ENCODE measurements around the gene ACO2.

The ACO2 gene

GRCh38 chr22:41471568-41471967 lies 2.7 kb downstream of the ACO2 start:
- H3K27me3 Mint-ChIP-seq (ENCODE audit: low read depth): no peaks in the 10 kb centered on the region
- DNase-seq (ENCODE audit: low spot score): no peak
- no peak overlapping the region for H3K4me3 Mint-ChIP-seq
- no peaks in the 10 kb centered on the region for H3K9me3 Mint-ChIP-seq
- H3K27ac Mint-ChIP-seq: no peak overlapping the region
- H3K36me3 Mint-ChIP-seq (ENCODE audit: low read depth): peaks cover 23% of the 10 kb centered on the region
- peaks cover 28% of the 10 kb centered on the region for H3K4me1 Mint-ChIP-seq (ENCODE audit: low read depth)

GRCh38 chr22:41474872-41475451 lies 6.0 kb downstream of the ACO2 start:
- Mint-ChIP-seq H3K27ac (no peak overlapping the region), H3K27me3 (ENCODE audit: low read depth) (no peaks in the 10 kb centered on the region), H3K9me3 (no peaks in the 10 kb centered on the region), H3K4me3 (no peak overlapping the region), H3K4me1 (ENCODE audit: low read depth) (peaks cover 13% of the 10 kb centered on the region), H3K36me3 (ENCODE audit: low read depth) (peaks cover 6% of the 10 kb centered on the region)
- no peak for DNase-seq (ENCODE audit: low spot score)

- no peak overlapping the region for H3K4me3 Mint-ChIP-seq
- H3K36me3 Mint-ChIP-seq (ENCODE audit: low read depth): no peaks in the 10 kb centered on the region
- H3K27ac Mint-ChIP-seq: no peak overlapping the region
- no peak for DNase-seq (ENCODE audit: low spot score)
- no peaks in the 10 kb centered on the region for H3K27me3 Mint-ChIP-seq (ENCODE audit: low read depth)
- H3K9me3 Mint-ChIP-seq: no peaks in the 10 kb centered on the region
- H3K4me1 Mint-ChIP-seq (ENCODE audit: low read depth): peaks cover 8% of the 10 kb centered on the region
Measured at GRCh38 chr22:41478473-41478872, 9.6 kb downstream of the ACO2 start.

GRCh38 chr22:41478891-41479521 lies 10.1 kb downstream of the ACO2 start:
- Mint-ChIP-seq H3K4me3 (no peak overlapping the region), H3K36me3 (ENCODE audit: low read depth) (no peaks in the 10 kb centered on the region), H3K27me3 (ENCODE audit: low read depth) (no peaks in the 10 kb centered on the region), H3K27ac (no peak overlapping the region), H3K4me1 (ENCODE audit: low read depth) (peaks cover 5% of the 10 kb centered on the region), H3K9me3 (no peaks in the 10 kb centered on the region)
- no peak for DNase-seq (ENCODE audit: low spot score)

- no peak for DNase-seq (ENCODE audit: low spot score)
- Mint-ChIP-seq H3K27me3 (ENCODE audit: low read depth) (no peaks in the 10 kb centered on the region), H3K27ac (no peak overlapping the region), H3K36me3 (ENCODE audit: low read depth) (no peaks in the 10 kb centered on the region), H3K4me3 (no peak overlapping the region), H3K4me1 (ENCODE audit: low read depth) (peaks cover 5% of the 10 kb centered on the region), H3K9me3 (no peaks in the 10 kb centered on the region)
Measured at GRCh38 chr22:41479671-41480396, 10.9 kb downstream of the ACO2 start.

- H3K27me3 Mint-ChIP-seq (ENCODE audit: low read depth): no peaks in the 10 kb centered on the region
- peaks cover 7% of the 10 kb centered on the region for H3K4me1 Mint-ChIP-seq (ENCODE audit: low read depth)
- H3K4me3 Mint-ChIP-seq: no peak overlapping the region
- no peak overlapping the region for H3K27ac Mint-ChIP-seq
- no peaks in the 10 kb centered on the region for H3K9me3 Mint-ChIP-seq
- no peaks in the 10 kb centered on the region for H3K36me3 Mint-ChIP-seq (ENCODE audit: low read depth)
- no peak for DNase-seq (ENCODE audit: low spot score)
Measured at GRCh38 chr22:41480397-41480735, 11.4 kb downstream of the ACO2 start.

GRCh38 chr22:41481131-41481830 lies 12.4 kb downstream of the ACO2 start:
- Mint-ChIP-seq H3K4me3 (no peak overlapping the region), H3K4me1 (ENCODE audit: low read depth) (peaks cover 7% of the 10 kb centered on the region), H3K27ac (no peak overlapping the region), H3K27me3 (ENCODE audit: low read depth) (no peaks in the 10 kb centered on the region), H3K36me3 (ENCODE audit: low read depth) (no peaks in the 10 kb centered on the region), H3K9me3 (no peaks in the 10 kb centered on the region)
- no peak for DNase-seq (ENCODE audit: low spot score)

GRCh38 chr22:41481925-41482318 lies 13.0 kb downstream of the ACO2 start:
- no peaks in the 10 kb centered on the region for H3K9me3 Mint-ChIP-seq
- no peak overlapping the region for H3K27ac Mint-ChIP-seq
- H3K27me3 Mint-ChIP-seq (ENCODE audit: low read depth): no peaks in the 10 kb centered on the region
- H3K36me3 Mint-ChIP-seq (ENCODE audit: low read depth): no peaks in the 10 kb centered on the region
- peaks cover 7% of the 10 kb centered on the region for H3K4me1 Mint-ChIP-seq (ENCODE audit: low read depth)
- H3K4me3 Mint-ChIP-seq: no peak overlapping the region
- no peak for DNase-seq (ENCODE audit: low spot score)

- H3K27me3 Mint-ChIP-seq (ENCODE audit: low read depth): no peaks in the 10 kb centered on the region
- no peaks in the 10 kb centered on the region for H3K9me3 Mint-ChIP-seq
- H3K4me1 Mint-ChIP-seq (ENCODE audit: low read depth): peaks cover 7% of the 10 kb centered on the region
- H3K36me3 Mint-ChIP-seq (ENCODE audit: low read depth): no peaks in the 10 kb centered on the region
- no peak overlapping the region for H3K27ac Mint-ChIP-seq
- no peak for DNase-seq (ENCODE audit: low spot score)
- H3K4me3 Mint-ChIP-seq: no peak overlapping the region
Measured at GRCh38 chr22:41482319-41482935, 13.5 kb downstream of the ACO2 start.

- Mint-ChIP-seq H3K36me3 (ENCODE audit: low read depth) (no peaks in the 10 kb centered on the region), H3K4me3 (no peak overlapping the region), H3K9me3 (no peaks in the 10 kb centered on the region), H3K27ac (no peak overlapping the region), H3K27me3 (ENCODE audit: low read depth) (no peaks in the 10 kb centered on the region), H3K4me1 (ENCODE audit: low read depth) (peaks cover 12% of the 10 kb centered on the region)
- DNase-seq (ENCODE audit: low spot score): no peak
Measured at GRCh38 chr22:41485033-41485432, 16.1 kb downstream of the ACO2 start.

GRCh38 chr22:41487037-41487935 lies 18.4 kb downstream of the ACO2 start:
- H3K9me3 Mint-ChIP-seq: no peaks in the 10 kb centered on the region
- no peaks in the 10 kb centered on the region for H3K27me3 Mint-ChIP-seq (ENCODE audit: low read depth)
- H3K4me3 Mint-ChIP-seq: no peak overlapping the region
- H3K27ac Mint-ChIP-seq: no peak overlapping the region
- H3K36me3 Mint-ChIP-seq (ENCODE audit: low read depth): no peaks in the 10 kb centered on the region
- no peak for DNase-seq (ENCODE audit: low spot score)
- H3K4me1 Mint-ChIP-seq (ENCODE audit: low read depth): peaks cover 12% of the 10 kb centered on the region

GRCh38 chr22:41488076-41488475 lies 19.2 kb downstream of the ACO2 start:
- no peak for DNase-seq (ENCODE audit: low spot score)
- Mint-ChIP-seq H3K27ac (no peak overlapping the region), H3K27me3 (ENCODE audit: low read depth) (no peaks in the 10 kb centered on the region), H3K4me3 (no peak overlapping the region), H3K4me1 (ENCODE audit: low read depth) (peaks cover 7% of the 10 kb centered on the region), H3K9me3 (no peaks in the 10 kb centered on the region), H3K36me3 (ENCODE audit: low read depth) (no peaks in the 10 kb centered on the region)

Measured in T-helper 2 cell treated with Interferon-gamma antibody and Interleukin-4, amounts not matched to agents 5 μg/mL and 100 μg/mL, for 36 hours (primary cell).